NCI-H226 (cell line): ENCODE data around the gene CDH20.

Experiments used
- DNase-seq: peaks from one replicate; pipeline ENCODE4 v3.0.0-alpha.2; 2015

The CDH20 gene

GRCh38 chr18:61333271-61333745 lies at the start of gene CDH20:
CDH20 (plus strand) TSS chr18:61333430.
- DNase-seq: no peak

- DNase-seq: no peak
Observed at GRCh38 chr18:61284039-61284438, 49.2 kb upstream of the CDH20 start.

- DNase-seq: no peak
Observed at GRCh38 chr18:61285777-61286176, 47.5 kb upstream of the CDH20 start.

- DNase-seq: no peak
Observed at GRCh38 chr18:61286867-61287266, 46.4 kb upstream of the CDH20 start.

GRCh38 chr18:61290616-61291015 lies 42.6 kb upstream of the CDH20 start:
- no peak for DNase-seq

- no peak for DNase-seq
Observed at GRCh38 chr18:61292280-61293035, 40.8 kb upstream of the CDH20 start.

- no peak for DNase-seq
Observed at GRCh38 chr18:61295153-61295552, 38.1 kb upstream of the CDH20 start.

- DNase-seq: no peak
Observed at GRCh38 chr18:61308004-61308403, 25.2 kb upstream of the CDH20 start.

GRCh38 chr18:61308795-61309393 lies 24.3 kb upstream of the CDH20 start:
- no peak for DNase-seq

GRCh38 chr18:61322265-61322873 lies 10.9 kb upstream of the CDH20 start:
- no peak for DNase-seq

- no peak for DNase-seq
Observed at GRCh38 chr18:61323951-61324350, 9.3 kb upstream of the CDH20 start.

- DNase-seq: no peak
Observed at GRCh38 chr18:61326407-61326806, 6.8 kb upstream of the CDH20 start.

GRCh38 chr18:61329398-61329797 lies 3.8 kb upstream of the CDH20 start:
- no peak for DNase-seq

GRCh38 chr18:61331051-61331450 lies 2.2 kb upstream of the CDH20 start:
- DNase-seq: no peak

- DNase-seq: no peak
Observed at GRCh38 chr18:61333746-61334490, 688 bp downstream of the CDH20 start.

- no peak for DNase-seq
Observed at GRCh38 chr18:61334491-61334850, 1.2 kb downstream of the CDH20 start.

- no peak for DNase-seq
Observed at GRCh38 chr18:61334951-61335683, 1.9 kb downstream of the CDH20 start.

GRCh38 chr18:61335684-61336555 lies 2.7 kb downstream of the CDH20 start:
- no peak for DNase-seq

- no peak for DNase-seq
Observed at GRCh38 chr18:61336766-61337165, 3.5 kb downstream of the CDH20 start.

- no peak for DNase-seq
Observed at GRCh38 chr18:61337527-61337926, 4.3 kb downstream of the CDH20 start.

- DNase-seq: no peak
Observed at GRCh38 chr18:61340148-61340547, 6.9 kb downstream of the CDH20 start.

- no peak for DNase-seq
Observed at GRCh38 chr18:61348230-61348629, 15.0 kb downstream of the CDH20 start.
